Tibial nerve (tissue), 4 donors: Measurements from ENCODE around the gene ANXA1.

Experiments used
- CTCF ChIP-seq, 5 experiments: fragments of 200-600 bp in 3 of 5; fragments of 450-650 bp in 2 of 5; sonication (generic) in 3 of 5; IDR thresholded peaks; one replicate each; pipeline ENCODE4 v1.5.1; 2016 to 2019; ENCODE audit warnings: antibody characterized with exemption in 5 of 5, mild to moderate bottlenecking in 3 of 5, moderate library complexity in 2 of 5
- EP300 ChIP-seq, 2 donors: sonication (generic); formaldehyde crosslinking; IDR thresholded peaks; one replicate each; pipeline ENCODE4 v1.6.1; 2017; ENCODE audit warnings: antibody characterized with exemption in 2 of 2, mild to moderate bottlenecking in 1 of 2

- no peak for TF ChIP-seq EP300 (IDR thresholded peaks at IDR 0.05)
- TF ChIP-seq CTCF (IDR thresholded peaks at IDR 0.05), result no peak
Observed at GRCh38 chr9:73170185-73170957, 18.7 kb downstream of the ANXA1 start.
